GM12878 (cell line): ENCODE data around the gene NTM. TPM values are rescaled to one million over a fixed set of nuclear protein-coding genes. Genes with fewer than 3 reads are reported as not detected.

Experiments used
- ATAC-seq: fragments of 200-7000 bp; cut with Tn5 transposase; 3 replicates; pipeline ENCODE4 v1.9.1; 2020; ENCODE audit warnings: mild to moderate bottlenecking, moderate library complexity
- BruUV-seq: library from RNA; stranded (reverse); fragments of 400-500 nt; replicated peaks from 2 replicates; lab custom pipeline; 2021; lab: Mats Ljungman, UMichigan
- CTCF ChIA-PET: fragments of 300-600 bp; sonication (Branson Sonifier 250); formaldehyde crosslinking; extraction: SDS; loops from one replicate; lab custom pipeline; 2021; ENCODE audit warnings: inconsistent platforms; lab: Yijun Ruan, JAX
- POLR2A ChIA-PET: fragments of 350-600 bp; formaldehyde crosslinking; extraction: SDS; loops from one replicate; lab custom pipeline; 2021; ENCODE audit warnings: inconsistent platforms; lab: Charles Lee
- RAD21 ChIA-PET: fragments of 300-600 bp; sonication (Branson Sonifier 250); formaldehyde crosslinking; loops from one replicate; lab custom pipeline; 2023; ENCODE audit warnings: antibody characterized with exemption; ENCODE audit not compliant: unreplicated experiment; lab: Charles Lee
- SMC1A ChIA-PET: fragments of 300-600 bp; sonication (Branson Sonifier 250); formaldehyde crosslinking; loops from one replicate; lab custom pipeline; 2023; ENCODE audit not compliant: unreplicated experiment, uncharacterized antibody; lab: Charles Lee
- DNase-seq: peaks from one replicate; pipeline ENCODE4 v3.0.0-alpha.2; 2011; ENCODE audit warnings: low read depth, low spot score
- FAIRE-seq: peaks from 3 replicates; lab custom pipeline; 2011; peaks lifted over from hg19 to GRCh38; lab: Jason Lieb, UNC
- H2AFZ ChIP-seq: 2 replicates; pipeline ENCODE4 v1.6.0; 2011; ENCODE audit warnings: low read depth, low read length, control low read depth; ENCODE audit not compliant: control insufficient read depth
- H3K27ac ChIP-seq: 2 replicates; pipeline ENCODE4 v1.5.1; 2011; ENCODE audit warnings: control low read depth; ENCODE audit not compliant: control insufficient read depth, insufficient read depth
- H3K27me3 ChIP-seq, 2 experiments: replicated peaks in 1 of 2; 2 replicates each; pipeline versions ENCODE4 v1.6.0 to v1.6.1; 2011; ENCODE audit warnings: low read length in 1 of 2; ENCODE audit not compliant: control insufficient read depth in 2 of 2, insufficient read depth in 2 of 2
- H3K36me3 ChIP-seq, 2 experiments: 2 replicates each; pipeline ENCODE4 v1.5.1; 2011; ENCODE audit warnings: low read length in 1 of 2; ENCODE audit not compliant: control insufficient read depth in 2 of 2, insufficient read depth in 2 of 2
- H3K4me1 ChIP-seq: 2 replicates; pipeline ENCODE4 v1.6.1; 2011; ENCODE audit warnings: mild to moderate bottlenecking, low read length, moderate library complexity, mixed read lengths; ENCODE audit not compliant: control insufficient read depth, insufficient read depth
- H3K4me2 ChIP-seq: 2 replicates; pipeline ENCODE4 v1.6.0; 2011; ENCODE audit warnings: control low read depth; ENCODE audit not compliant: control insufficient read depth, insufficient read depth
- H3K4me3 ChIP-seq: fragments of 200-600 bp; sonication (generic); 2 replicates; pipeline ENCODE4 v1.5.1; 2016
- H3K79me2 ChIP-seq: 2 replicates; pipeline ENCODE4 v1.6.0; 2011; ENCODE audit warnings: low read length; ENCODE audit not compliant: control insufficient read depth, insufficient read depth
- H3K9ac ChIP-seq: 2 replicates; pipeline ENCODE4 v1.8.0; 2011; ENCODE audit warnings: low read length, control low read depth, mixed read lengths; ENCODE audit not compliant: control insufficient read depth, insufficient read depth
- H3K9me3 ChIP-seq: replicated peaks from 3 replicates; pipeline ENCODE4 v1.5.1; 2011; ENCODE audit warnings: mild to moderate bottlenecking, low read length; ENCODE audit not compliant: control insufficient read depth, insufficient read depth
- H4K20me1 ChIP-seq: 2 replicates; pipeline ENCODE4 v1.6.0; 2011; ENCODE audit not compliant: control insufficient read depth, insufficient read depth
- BMI1 ChIP-seq: fragments of 450-650 bp; IDR thresholded peaks from 2 replicates; pipeline ENCODE4 v1.6.1; 2016; ENCODE audit warnings: mild to moderate bottlenecking, moderate library complexity, borderline replicate concordance
- CREM ChIP-seq: IDR thresholded peaks from 2 replicates; pipeline ENCODE4 v1.6.1; 2014; ENCODE audit warnings: antibody characterized with exemption, low read depth
- DPF2 ChIP-seq: fragments of 450-650 bp; IDR thresholded peaks from 2 replicates; pipeline ENCODE4 v1.6.1; 2017; ENCODE audit warnings: mild to moderate bottlenecking
- HDAC6 ChIP-seq: fragments of 200-600 bp; sonication (generic); IDR thresholded peaks from one replicate; pipeline ENCODE4 v1.8.0; 2017; ENCODE audit warnings: antibody characterized with exemption; ENCODE audit not compliant: unreplicated experiment
- MTA2 ChIP-seq: fragments of 450-650 bp; IDR thresholded peaks from 2 replicates; pipeline ENCODE4 v1.6.1; 2016; ENCODE audit warnings: low read depth, mild to moderate bottlenecking, moderate library complexity
- NFXL1 ChIP-seq: fragments of 450-650 bp; IDR thresholded peaks from 2 replicates; pipeline ENCODE4 v1.6.1; 2017; ENCODE audit warnings: antibody characterized with exemption, mild to moderate bottlenecking, borderline replicate concordance
- NR2C1 ChIP-seq: fragments of 450-650 bp; IDR thresholded peaks from 2 replicates; pipeline ENCODE4 v1.6.1; 2017; ENCODE audit warnings: antibody characterized with exemption, mild to moderate bottlenecking, moderate library complexity
- PML ChIP-seq: IDR thresholded peaks from 2 replicates; pipeline ENCODE4 v1.6.1; 2012; ENCODE audit warnings: low read length, inconsistent platforms
- RAD51 ChIP-seq: fragments of 450-650 bp; IDR thresholded peaks from 2 replicates; pipeline ENCODE4 v1.6.1; 2016; ENCODE audit warnings: moderate library complexity, mild to moderate bottlenecking, inconsistent platforms
- REST ChIP-seq: IDR thresholded peaks from 2 replicates; pipeline ENCODE4 v1.6.1; 2012; ENCODE audit warnings: mild to moderate bottlenecking, low read depth, low read length
- SMAD5 ChIP-seq: IDR thresholded peaks from 2 replicates; pipeline ENCODE4 v1.6.1; 2016; ENCODE audit warnings: antibody characterized with exemption, low read depth
- SREBF1 ChIP-seq: IDR thresholded peaks from 2 replicates; pipeline ENCODE4 v1.6.1; 2012; ENCODE audit warnings: mild to moderate bottlenecking, low read length
- STAT3 ChIP-seq: IDR thresholded peaks from 2 replicates; pipeline ENCODE4 v1.6.1; 2011; ENCODE audit warnings: low read depth, low read length, improper control_type of control experiment
- TAF1 ChIP-seq: IDR thresholded peaks from 2 replicates; pipeline ENCODE4 v1.6.1; 2011; ENCODE audit warnings: mild to moderate bottlenecking, low read depth, low read length, borderline replicate concordance
- ZBED1 ChIP-seq: IDR thresholded peaks from 2 replicates; pipeline ENCODE4 v1.6.1; 2016; ENCODE audit warnings: borderline replicate concordance
- ZNF687 ChIP-seq: fragments of 450-650 bp; IDR thresholded peaks from 2 replicates; pipeline ENCODE4 v1.6.1; 2017; ENCODE audit warnings: mild to moderate bottlenecking, moderate library complexity
- ZZZ3 ChIP-seq: IDR thresholded peaks from 2 replicates; pipeline ENCODE4 v1.6.1; 2011; ENCODE audit warnings: low read depth; ENCODE audit not compliant: control insufficient read depth, insufficient read length
- WGBS: methylation state at CpG from one replicate; pipeline ENCODE4 v1.1.6; 2016; ENCODE audit warnings: low lambda C conversion rate; ENCODE audit not compliant: insufficient replicate concordance, insufficient coverage; ENCODE audit errors: missing lambda C conversion rate; 5-methylcytosine and 5-hydroxymethylcytosine counted together
- in situ Hi-C: fragments of 300-500 bp; cut with MboI; formaldehyde crosslinking; loops from 9 replicates; pipeline ENCODE4 v1.14.3; 2018; ENCODE audit warnings: mixed read lengths
- intact Hi-C: fragments of 100-400 bp; cut with micrococcal nuclease; formaldehyde crosslinking; loops from one replicate; pipeline ENCODE4 v1.14.2; 2022; ENCODE audit not compliant: unreplicated experiment
- polyA plus RNA-seq, 11 experiments: library from polyadenylated mRNA; depleted of rRNA in 4 of 11; unstranded in 6 of 11; stranded (reverse) in 5 of 11; fragments of >200 nt; fragmentation: Nextera tagmentation in 4 of 11; fragmentation: Illumina TruSeq in 1 of 11; extraction: Ambion mirVana in 4 of 11; extraction: Trizol in 1 of 11; gene quantifications; 1 replicate in 1 of 11; 2 replicates in 10 of 11; pipeline versions ENCODE4 v1.2.1 to v1.2.3, GENCODE V29; 2011 to 2016; ENCODE audit warnings: inconsistent platforms in 2 of 11, missing spikeins in 2 of 11, low read depth in 1 of 11
- total RNA-seq, 4 experiments: library from RNA; depleted of rRNA in 3 of 4; stranded (reverse); fragments of >200 nt in 3 of 4; fragmentation: Illumina TruSeq in 1 of 4; extraction: Trizol in 1 of 4; gene quantifications; 2 replicates each; pipeline versions ENCODE4 v1.2.1 to v1.2.3, GENCODE V29; 2013 to 2021

Gene NTM
- total and polyA plus RNA-seq, 10 of the 15 experiments (the other 5 are each of a cell fraction or from before 2014, with no cell fraction given) = not detected

- no peak for TF ChIP-seq SREBF1
- TF ChIP-seq PML = no peak
These were observed 70.8 kb downstream of the NTM start (continued) for GRCh38 chr11:131441051-131441810.

- no peak overlapping the region for H3K4me2 ChIP-seq
- no peaks in the 10 kb centered on the region for H4K20me1 ChIP-seq
- no peak overlapping the region for H3K9ac ChIP-seq
- DNase-seq (no peak), FAIRE-seq (no peak), ATAC-seq (no peak)
- in situ Hi-C loops = no loop called here
- ChIA-PET SMC1A (no interaction called here), POLR2A (no interaction called here), RAD21 (no interaction called here), CTCF (no interaction called here)
- H3K36me3 ChIP-seq = no peaks in the 10 kb centered on the region
- no peaks in the 10 kb centered on the region; a peak in 2 of 4 replicates for H3K27me3 ChIP-seq
- no TSS peak for BruUV-seq
- no peak overlapping the region for H3K4me3 ChIP-seq
- no peaks in the 10 kb centered on the region for H3K9me3 ChIP-seq
- no peak overlapping the region for H3K27ac ChIP-seq
- H3K4me1 ChIP-seq = no peaks in the 10 kb centered on the region
- H3K79me2 ChIP-seq = no peaks in the 10 kb centered on the region
- 34% methylated on average over 5 of the region's 5 CpGs for WGBS
- H2AFZ ChIP-seq = no peak overlapping the region
- intact Hi-C loops = no loop called here
- TF ChIP-seq NR2C1 = no peak
- TF ChIP-seq STAT3 = no peak
- TF ChIP-seq SMAD5 = no peak
- TF ChIP-seq ZNF687 = no peak
- no peak for TF ChIP-seq NFXL1
- TF ChIP-seq HDAC6 = no peak
- no peak for TF ChIP-seq CREM
- TF ChIP-seq MTA2 = no peak
- no peak for TF ChIP-seq BMI1
- no peak for TF ChIP-seq ZBED1
- no peak for TF ChIP-seq ZZZ3
- TF ChIP-seq DPF2 = no peak
- TF ChIP-seq REST = no peak
- TF ChIP-seq RAD51 = no peak
- no peak for TF ChIP-seq TAF1
These were observed 76.3 kb downstream of the NTM start for GRCh38 chr11:131446590-131447275.
